Esophagus muscularis mucosa (tissue), 3 donors: ENCODE measurements around the gene IL17F.

Experiments
- POLR2AphosphoS5 ChIP-seq, 2 donors: sonication (generic); formaldehyde crosslinking; IDR thresholded peaks; one replicate each; pipeline ENCODE4 v1.6.1; 2017; ENCODE audit warnings: antibody characterized with exemption in 2 of 2
- TF ChIP-seq, protein P1 (sequence below), 3 experiments: fragments of 200-600 bp in 2 of 3; fragments of 450-650 bp in 1 of 3; sonication (generic) in 2 of 3; IDR thresholded peaks; one replicate each; pipeline ENCODE4 v1.5.1; 2017 to 2019; ENCODE audit warnings: antibody characterized with exemption in 3 of 3, mild to moderate bottlenecking in 2 of 3, moderate library complexity in 1 of 3

DNA sequence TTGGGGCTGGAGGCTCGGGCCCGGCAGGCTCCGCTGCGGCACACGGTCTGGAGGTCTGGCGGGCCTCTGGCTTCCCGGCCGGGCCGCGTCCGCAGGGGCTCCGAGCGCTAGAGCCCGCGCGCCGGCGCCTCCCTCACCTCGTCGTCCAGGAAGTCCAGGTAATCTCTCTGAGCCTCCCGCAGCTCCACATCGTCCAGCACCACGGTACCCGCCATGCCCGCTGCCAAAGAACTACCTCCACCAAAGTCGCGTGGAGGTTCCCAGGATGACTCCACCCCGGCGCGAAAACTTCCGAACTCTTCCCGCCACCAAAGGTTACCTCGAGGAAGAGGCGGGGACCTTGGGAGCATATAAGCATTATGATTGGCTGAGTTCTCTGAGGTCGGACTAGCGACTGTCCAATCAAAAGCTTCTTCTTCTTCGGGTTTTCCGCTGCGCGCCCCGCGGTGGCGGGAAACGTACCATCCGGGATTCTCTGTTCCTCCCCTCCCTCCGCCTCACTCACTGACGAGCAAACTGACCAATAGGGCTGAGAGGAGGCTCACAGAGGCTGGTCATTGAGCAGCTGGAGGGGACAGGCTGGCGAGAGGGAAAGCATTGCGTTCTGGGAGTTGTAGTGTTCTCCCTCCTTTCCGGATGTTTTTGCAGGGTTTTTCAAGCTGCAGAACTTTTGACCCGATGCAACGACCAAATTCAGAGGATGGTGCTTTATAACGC lies 40.3 kb upstream of the IL17F start, which contains the start of gene MCM3:
- TF ChIP-seq, protein P1, sequence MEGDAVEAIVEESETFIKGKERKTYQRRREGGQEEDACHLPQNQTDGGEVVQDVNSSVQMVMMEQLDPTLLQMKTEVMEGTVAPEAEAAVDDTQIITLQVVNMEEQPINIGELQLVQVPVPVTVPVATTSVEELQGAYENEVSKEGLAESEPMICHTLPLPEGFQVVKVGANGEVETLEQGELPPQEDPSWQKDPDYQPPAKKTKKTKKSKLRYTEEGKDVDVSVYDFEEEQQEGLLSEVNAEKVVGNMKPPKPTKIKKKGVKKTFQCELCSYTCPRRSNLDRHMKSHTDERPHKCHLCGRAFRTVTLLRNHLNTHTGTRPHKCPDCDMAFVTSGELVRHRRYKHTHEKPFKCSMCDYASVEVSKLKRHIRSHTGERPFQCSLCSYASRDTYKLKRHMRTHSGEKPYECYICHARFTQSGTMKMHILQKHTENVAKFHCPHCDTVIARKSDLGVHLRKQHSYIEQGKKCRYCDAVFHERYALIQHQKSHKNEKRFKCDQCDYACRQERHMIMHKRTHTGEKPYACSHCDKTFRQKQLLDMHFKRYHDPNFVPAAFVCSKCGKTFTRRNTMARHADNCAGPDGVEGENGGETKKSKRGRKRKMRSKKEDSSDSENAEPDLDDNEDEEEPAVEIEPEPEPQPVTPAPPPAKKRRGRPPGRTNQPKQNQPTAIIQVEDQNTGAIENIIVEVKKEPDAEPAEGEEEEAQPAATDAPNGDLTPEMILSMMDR (IDR thresholded peaks at IDR 0.05): no peak
- TF ChIP-seq POLR2AphosphoS5 (IDR thresholded peaks at IDR 0.05): peak; percentile 52 to 84
